Epithelial cell of proximal tubule (primary cell): ENCODE data around the gene CRIM1. TPM values are rescaled to one million over a fixed set of nuclear protein-coding genes. Genes with fewer than 3 reads are reported as not detected.

Experiments used
- DNase-seq: peaks from one replicate; pipeline ENCODE4 v3.0.0-alpha.2; 2011; ENCODE audit warnings: low read depth
- H3K4me3 ChIP-seq: 2 replicates; pipeline ENCODE4 v1.5.1; 2011; ENCODE audit warnings: low read depth, mild to moderate bottlenecking, low read length
- total RNA-seq: library from RNA; depleted of rRNA; stranded (reverse); fragments of >200 nt; gene quantifications from 2 replicates; pipeline ENCODE4 v1.2.3, GENCODE V29; 2015
- TF ChIP-seq, protein P1 (sequence below): conservative IDR thresholded peaks from 2 replicates; pipeline ENCODE4 v1.5.1; 2012; ENCODE audit warnings: low read depth, mild to moderate bottlenecking, low read length

Gene CRIM1
- total RNA-seq, 1 donor from 2014 or later = 143 TPM

DNA sequence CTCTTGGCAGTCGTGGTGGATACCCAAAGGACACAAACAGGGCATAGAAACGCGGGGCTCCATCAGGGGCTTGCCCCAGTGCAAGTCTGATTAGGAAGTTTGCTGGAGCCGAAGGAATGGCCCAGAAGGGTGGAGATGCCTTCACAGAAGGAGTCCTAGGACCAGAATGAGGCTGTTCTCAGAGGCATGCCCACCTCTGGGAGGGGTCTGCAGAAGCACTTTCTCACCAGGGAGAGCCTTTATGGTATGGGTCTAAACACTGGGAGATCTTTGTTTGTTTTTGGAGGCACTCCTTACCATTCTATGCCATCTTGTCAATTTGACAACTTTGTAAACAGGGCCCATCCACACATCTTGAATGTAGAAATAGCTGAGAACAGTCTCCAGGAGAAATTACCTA lies 75.0 kb downstream of the CRIM1 start:
- TF ChIP-seq, protein P1, sequence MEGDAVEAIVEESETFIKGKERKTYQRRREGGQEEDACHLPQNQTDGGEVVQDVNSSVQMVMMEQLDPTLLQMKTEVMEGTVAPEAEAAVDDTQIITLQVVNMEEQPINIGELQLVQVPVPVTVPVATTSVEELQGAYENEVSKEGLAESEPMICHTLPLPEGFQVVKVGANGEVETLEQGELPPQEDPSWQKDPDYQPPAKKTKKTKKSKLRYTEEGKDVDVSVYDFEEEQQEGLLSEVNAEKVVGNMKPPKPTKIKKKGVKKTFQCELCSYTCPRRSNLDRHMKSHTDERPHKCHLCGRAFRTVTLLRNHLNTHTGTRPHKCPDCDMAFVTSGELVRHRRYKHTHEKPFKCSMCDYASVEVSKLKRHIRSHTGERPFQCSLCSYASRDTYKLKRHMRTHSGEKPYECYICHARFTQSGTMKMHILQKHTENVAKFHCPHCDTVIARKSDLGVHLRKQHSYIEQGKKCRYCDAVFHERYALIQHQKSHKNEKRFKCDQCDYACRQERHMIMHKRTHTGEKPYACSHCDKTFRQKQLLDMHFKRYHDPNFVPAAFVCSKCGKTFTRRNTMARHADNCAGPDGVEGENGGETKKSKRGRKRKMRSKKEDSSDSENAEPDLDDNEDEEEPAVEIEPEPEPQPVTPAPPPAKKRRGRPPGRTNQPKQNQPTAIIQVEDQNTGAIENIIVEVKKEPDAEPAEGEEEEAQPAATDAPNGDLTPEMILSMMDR = no peak
- no peak overlapping the region for H3K4me3 ChIP-seq
- DNase-seq = no peak

- TF ChIP-seq, protein P1 = no peak
- DNase-seq = no peak
- no peak overlapping the region for H3K4me3 ChIP-seq
Observed at GRCh38 chr2:36432479-36432878, 76.9 kb downstream of the CRIM1 start.

DNA sequence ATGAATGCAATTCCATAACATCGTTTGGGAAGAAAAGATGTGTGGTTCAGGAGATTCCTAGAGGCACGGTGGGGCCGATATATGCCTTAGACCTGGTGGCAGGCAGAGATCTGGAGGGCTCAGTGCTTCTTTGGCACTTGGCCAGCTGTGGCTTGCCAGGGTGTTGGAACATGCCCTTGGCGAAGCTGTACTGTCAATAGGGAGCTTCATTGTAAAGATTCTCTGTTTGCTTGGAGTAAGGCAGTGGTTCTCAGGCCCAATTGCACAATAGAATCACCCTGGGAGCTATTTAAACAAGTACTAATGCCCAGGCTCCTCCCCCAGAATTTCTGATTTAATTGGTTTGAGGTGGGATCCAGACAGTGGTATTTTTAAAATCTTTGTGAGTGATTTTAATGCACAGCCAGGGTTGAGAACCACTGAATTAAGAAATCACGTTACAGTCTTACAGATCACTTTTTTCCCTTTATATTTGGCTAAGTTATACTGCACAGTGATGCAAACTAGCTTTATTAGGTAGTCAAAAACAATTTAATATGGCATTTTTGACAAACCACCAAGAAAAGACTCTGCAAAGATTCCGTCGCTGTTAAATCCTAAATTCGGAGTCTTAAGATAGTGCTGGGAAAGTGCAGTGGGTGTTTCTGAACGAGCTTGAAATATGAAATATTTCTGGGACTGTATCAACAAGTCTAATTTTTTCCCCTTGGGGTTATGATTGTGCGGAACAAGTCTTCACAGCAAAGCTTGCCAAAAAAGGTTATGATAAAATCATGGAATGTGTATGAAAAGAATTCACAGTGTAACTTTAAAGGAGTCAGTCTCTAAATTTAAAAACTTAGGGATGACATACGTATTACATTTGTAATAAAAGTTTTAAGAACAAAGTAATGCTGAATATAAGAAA lies 78.0 kb downstream of the CRIM1 start:
- TF ChIP-seq, protein P1 = no peak
- DNase-seq = no peak
- H3K4me3 ChIP-seq = no peak overlapping the region

GRCh38 chr2:36438449-36438977 lies 82.9 kb downstream of the CRIM1 start:
- TF ChIP-seq, protein P1 = no peak
- peak overlapping the region; percentile 30 for H3K4me3 ChIP-seq
- peak; percentile 90 for DNase-seq

- no peak for DNase-seq
- TF ChIP-seq, protein P1 = no peak
- no peak overlapping the region for H3K4me3 ChIP-seq
Observed at GRCh38 chr2:36439084-36439483, 83.5 kb downstream of the CRIM1 start.

DNA sequence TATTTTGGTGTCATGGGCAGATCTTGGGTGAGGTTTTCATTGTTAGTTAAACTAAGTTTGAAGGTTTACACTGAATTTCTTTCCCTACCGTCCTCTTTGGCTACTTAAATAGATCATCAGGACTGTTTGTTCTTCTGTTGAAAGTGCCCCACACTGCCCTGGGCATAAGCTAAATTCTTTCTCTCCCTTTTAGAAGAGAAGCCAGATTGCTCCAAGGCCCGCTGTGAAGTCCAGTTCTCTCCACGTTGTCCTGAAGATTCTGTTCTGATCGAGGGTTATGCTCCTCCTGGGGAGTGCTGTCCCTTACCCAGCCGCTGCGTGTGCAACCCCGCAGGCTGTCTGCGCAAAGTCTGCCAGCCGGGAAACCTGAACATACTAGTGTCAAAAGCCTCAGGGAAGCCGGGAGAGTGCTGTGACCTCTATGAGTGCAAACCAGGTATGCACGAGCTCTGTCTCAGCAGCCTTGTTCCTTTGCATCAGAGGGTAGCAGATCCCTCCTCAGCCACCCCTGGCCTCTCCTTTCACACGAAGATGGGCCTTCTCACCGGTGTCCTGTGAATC lies 85.6 kb downstream of the CRIM1 start:
- DNase-seq = no peak
- H3K4me3 ChIP-seq = no peak overlapping the region
- TF ChIP-seq, protein P1 = no peak

GRCh38 chr2:36441816-36442215 lies 86.2 kb downstream of the CRIM1 start:
- DNase-seq = no peak
- no peak overlapping the region for H3K4me3 ChIP-seq
- TF ChIP-seq, protein P1 = no peak
